GM18526 (cell line): Measurements from ENCODE around the gene COL23A1.

Experiments
- POLR2A ChIP-seq: IDR thresholded peaks from 3 replicates; pipeline ENCODE4 v1.6.1; 2011; ENCODE audit not compliant: insufficient read length; ENCODE audit errors: extremely low read depth

COL23A1 gene

DNA sequence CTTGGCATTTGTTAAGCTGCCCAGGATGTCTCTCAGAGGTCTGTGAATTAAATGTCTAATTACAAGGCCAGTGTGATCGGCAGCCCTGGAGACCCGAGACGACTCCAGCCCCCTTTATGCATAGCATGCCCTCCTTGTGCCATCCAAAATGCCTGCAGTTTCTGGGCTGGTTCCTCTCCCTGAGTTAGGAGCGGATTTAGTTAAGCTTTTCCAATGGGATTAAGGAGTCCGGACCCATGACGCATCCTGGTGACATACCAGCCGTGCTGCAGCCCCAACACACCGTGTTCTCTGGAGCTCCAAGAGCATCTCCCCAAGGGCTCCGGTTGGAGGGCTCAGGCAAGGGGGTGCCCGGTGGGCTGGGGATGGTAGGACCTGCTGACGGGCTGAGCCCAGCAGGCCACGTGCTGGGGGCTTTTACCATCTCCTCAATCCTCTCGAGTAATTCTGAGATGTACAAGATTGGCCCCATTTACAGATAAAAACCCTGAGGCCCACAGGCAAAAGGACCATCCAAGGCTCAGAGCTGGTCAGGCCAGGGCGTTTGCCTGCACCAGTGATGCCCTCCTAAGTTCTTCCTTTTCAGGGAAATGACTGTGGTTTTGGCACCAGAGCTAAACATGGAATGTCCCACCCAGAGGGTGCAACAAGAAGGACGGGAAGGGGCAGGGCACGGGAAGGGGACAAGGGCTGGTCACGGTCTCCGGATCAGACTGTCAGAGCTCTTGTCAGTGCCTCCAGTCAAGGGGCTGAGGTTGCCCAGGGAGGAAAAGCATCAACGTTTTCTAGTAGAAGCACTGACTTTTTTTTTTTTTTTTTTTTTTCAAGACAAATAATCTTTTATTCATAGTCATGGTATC is 275.0 kb downstream of the COL23A1 start:
- no peak for TF ChIP-seq POLR2A

DNA sequence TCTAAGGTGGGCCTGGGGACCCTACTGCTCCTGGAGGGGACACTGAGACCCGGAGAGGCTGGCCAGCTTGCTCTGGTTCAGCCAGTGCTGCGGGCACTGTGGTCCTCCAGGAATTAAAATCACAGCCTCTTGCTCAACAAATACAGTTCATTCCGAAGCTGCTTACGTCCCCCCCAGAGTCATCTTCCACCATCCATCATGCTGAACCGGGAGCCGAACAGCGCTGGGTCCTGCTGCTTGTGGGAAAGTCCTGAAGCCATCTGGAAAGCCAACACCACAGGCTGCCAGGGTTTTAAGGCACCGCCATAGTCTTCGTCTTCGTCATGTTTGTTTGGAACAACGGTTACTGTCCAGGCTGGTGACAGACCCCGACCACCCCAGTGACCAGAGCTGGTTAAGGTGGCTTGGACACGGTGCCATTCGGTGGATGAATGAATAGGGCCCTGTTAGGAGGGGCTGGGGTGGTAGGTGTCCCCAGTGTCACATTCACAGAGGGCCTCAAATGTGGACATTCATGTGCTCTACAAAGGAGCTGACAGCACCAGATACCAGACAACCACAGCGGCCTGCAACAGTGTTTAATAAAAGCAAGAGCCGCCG is 276.0 kb downstream of the COL23A1 start:
- no peak for TF ChIP-seq POLR2A

- no peak for TF ChIP-seq POLR2A
These were observed 276.9 kb downstream of the COL23A1 start for GRCh38 chr5:178313316-178313715.

GRCh38 chr5:178312880-178313282 is 277.3 kb downstream of the COL23A1 start:
- no peak for TF ChIP-seq POLR2A

DNA sequence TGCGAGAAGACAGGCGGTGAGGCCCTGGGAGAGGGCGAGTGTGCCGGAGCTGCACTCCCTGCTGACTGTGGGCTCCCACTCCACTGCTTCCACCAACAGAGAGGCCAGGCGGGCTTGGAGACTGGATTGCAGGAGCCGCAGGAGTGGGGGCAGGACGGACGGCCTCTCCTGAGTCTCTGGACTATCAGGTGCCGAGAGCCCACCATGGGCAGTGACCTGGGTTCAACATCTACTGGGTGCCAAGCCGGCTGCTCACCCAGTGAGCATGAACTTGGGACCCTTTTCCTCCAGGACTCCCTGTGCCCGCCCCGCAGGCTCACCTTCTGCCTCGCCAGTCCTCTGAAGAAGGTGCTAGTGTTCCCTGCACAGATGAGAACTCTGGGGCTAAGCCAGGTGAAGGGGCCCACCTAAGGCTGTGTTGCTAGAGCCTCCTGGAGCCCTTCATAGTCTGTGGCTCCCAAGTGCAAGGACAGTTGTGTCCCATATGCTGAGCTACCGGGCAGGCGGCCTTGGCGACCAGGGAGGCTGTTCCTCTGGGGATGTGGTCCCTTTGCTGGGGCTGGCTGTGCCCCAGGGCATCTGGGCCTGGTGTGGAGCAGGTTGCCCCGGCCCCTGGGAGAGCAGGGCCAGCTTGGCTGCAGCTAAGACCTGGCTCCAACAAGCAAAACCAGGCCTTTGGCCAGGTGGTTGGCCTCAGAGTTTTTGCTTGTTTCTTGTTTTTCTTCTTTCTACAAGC is 279.9 kb downstream of the COL23A1 start:
- TF ChIP-seq POLR2A: no peak

DNA sequence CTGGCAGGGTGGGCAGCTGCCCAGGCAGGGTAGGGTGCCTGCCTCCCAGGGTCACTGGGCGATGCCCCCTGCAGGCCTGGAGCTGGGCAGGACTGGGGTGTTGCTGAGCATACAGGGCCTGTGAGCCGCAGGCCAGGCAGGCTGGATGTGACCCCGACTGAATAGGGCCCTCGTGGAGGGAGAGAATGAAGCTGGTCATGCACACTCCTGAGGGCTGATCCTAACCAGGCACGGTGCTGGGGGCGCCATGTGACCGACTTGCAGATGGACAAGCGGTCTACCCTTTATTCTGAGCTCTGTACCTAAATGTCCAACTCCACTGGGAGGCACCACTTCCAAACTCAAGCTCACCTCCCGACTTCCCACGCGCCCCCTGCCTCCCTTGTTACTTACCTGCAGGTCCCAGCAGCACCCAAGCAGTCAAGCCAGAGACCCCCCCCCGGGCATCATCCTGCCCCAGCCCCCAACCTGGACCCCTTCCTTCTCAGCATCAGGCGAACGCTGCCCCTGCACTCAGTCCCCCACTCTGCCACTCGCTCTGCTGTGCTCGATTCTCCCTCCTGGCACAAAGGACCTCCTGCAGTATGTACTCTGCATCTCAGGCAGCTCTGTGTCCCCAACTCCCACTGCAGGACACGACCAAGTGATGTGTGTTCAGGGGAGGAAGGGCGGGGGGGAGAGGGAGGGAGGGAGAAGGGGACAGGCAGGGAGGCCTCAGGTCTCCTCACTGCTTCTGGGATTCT is 280.8 kb downstream of the COL23A1 start:
- no peak for TF ChIP-seq POLR2A

- no peak for TF ChIP-seq POLR2A
These were observed 281.6 kb downstream of the COL23A1 start for GRCh38 chr5:178308541-178309092.

GRCh38 chr5:178307267-178308045 is 282.7 kb downstream of the COL23A1 start:
- TF ChIP-seq POLR2A: no peak

DNA sequence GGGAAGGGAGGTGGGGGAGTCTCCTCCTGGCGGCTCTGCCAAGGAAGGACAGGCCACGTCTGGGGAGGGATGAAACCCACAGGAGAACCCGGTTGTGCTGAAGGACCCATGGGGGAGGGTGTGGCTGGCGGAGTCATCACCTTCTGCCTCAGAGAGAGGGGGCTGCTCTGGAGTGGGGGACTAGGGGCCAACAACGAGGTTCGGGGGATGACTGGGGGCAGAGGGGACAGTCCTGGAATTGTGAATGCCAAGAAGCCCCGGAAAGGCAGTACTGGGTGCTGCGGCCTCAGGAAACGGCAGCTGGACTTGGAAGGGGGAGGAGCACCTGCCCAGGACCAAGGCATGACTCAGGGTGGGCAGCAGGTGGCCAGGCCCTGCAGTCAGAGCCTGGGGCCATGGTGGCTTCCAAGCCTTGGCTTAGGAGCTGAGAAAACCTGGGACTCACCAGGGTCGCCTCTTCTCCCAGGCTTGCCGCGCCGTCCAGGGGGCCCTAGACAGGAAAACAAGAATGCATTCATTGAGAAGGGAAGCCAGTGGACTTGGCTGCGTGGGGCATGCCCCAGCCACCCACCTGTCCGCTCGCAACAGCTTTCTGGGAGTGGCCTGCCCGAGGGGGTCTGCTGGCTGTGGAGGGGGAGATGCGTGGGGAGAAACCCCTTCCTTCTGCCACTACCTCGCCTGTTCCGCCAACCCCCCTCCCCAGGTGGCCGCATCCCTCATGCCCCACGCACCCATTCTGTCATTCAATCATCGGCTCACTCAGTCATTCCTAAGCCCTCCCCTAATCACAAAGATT is 283.6 kb downstream of the COL23A1 start:
- no peak for TF ChIP-seq POLR2A

DNA sequence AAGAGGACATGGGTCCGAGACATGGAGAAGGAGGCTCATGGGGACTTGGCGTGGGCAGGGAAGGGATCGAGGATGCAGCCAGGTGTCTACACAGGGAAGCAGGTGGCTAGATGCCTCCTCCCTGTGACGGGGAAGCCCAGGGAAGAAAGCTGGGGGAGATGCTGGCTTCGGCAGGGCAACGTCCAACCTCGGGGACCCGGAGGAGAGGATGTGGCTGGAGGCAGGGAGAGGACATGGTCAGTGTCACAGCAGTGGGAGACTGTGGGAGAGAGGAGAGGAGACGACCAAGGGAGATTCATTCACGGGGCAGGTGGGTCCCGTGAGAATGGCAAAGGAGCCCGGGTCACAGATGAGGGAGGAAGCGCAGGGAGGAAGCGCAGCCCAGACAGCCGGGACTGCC is 284.4 kb downstream of the COL23A1 start:
- no peak for TF ChIP-seq POLR2A

DNA sequence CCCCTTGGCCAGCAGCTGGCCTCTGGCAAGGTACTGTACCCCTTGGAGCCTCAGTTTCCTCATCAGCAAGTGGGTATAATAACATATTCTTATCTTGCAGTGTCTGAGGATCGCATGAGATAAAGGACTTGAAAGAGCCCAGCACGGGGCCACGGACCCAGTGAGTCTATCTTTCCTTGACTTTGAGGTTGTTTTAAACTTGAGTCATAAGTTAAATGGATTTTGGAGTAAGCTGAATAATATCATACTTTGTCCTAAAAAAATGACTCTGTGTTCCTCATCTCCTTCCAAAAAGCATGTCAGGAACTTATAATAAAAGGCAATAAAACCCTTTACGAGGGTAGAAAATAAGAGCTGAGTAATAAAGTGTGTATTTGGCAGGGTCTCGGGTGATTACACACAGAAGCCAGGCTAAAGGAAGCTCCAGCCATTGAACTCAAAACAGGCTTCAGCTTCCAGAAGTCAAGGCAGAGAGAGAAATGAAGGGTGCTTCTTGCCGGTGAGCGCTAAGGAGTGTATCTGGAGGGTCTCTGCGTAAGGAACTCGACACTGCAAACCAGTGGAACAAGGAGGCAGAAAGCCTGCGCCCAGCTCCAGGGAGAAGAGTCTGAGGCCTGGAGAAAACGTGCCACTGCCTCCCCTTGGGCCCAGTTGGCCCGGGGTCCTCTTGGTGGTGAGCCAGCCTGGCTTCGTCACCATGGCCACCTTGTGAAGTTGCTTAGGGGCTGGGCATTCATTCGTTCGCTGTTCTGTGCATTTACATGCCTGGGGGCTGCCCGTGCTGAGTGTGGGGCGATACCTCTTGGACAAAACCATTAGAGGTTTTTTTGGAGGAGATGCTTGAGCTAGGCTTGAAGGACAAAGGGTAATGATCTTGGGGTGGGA is 285.2 kb downstream of the COL23A1 start:
- no peak for TF ChIP-seq POLR2A

GRCh38 chr5:178304016-178304415 is 286.2 kb downstream of the COL23A1 start:
- TF ChIP-seq POLR2A: no peak
